SKM-1 treated with dmso at 0.1 percent for 144 hours (cell line): Measurements from ENCODE around the gene SUFU.

Experiments
- DNase-seq: peaks from one replicate; lab custom pipeline; 2025; ENCODE audit not compliant: unreplicated experiment; lab: John Stamatoyannopoulos, UW

Gene SUFU

GRCh38 chr10:102593074-102593803 is 89.5 kb downstream of the SUFU start:
- DNase-seq: no peak

- no peak for DNase-seq
Observed at GRCh38 chr10:102593804-102594079, 90.0 kb downstream of the SUFU start.

GRCh38 chr10:102595293-102595692 is 91.5 kb downstream of the SUFU start:
- no peak for DNase-seq

- no peak for DNase-seq
Observed at GRCh38 chr10:102595897-102596296, 92.1 kb downstream of the SUFU start.

- DNase-seq: peak; percentile 62
Observed at GRCh38 chr10:102596506-102596971, 92.8 kb downstream of the SUFU start.

GRCh38 chr10:102597131-102597991 is 93.6 kb downstream of the SUFU start:
- DNase-seq: no peak

- DNase-seq: no peak
Observed at GRCh38 chr10:102598243-102598642, 94.5 kb downstream of the SUFU start.

GRCh38 chr10:102599565-102600327 is 96.0 kb downstream of the SUFU start:
- DNase-seq: peak; percentile 78

- no peak for DNase-seq
Observed at GRCh38 chr10:102600816-102601215, 97.0 kb downstream of the SUFU start.

GRCh38 chr10:102601639-102602038 is 97.9 kb downstream of the SUFU start:
- DNase-seq: no peak

GRCh38 chr10:102602272-102603045 is 98.7 kb downstream of the SUFU start:
- no peak for DNase-seq

GRCh38 chr10:102603946-102604345 is 100.2 kb downstream of the SUFU start:
- peak; percentile 50 for DNase-seq

GRCh38 chr10:102604439-102604841 is 100.7 kb downstream of the SUFU start:
- no peak for DNase-seq

- DNase-seq: no peak
Observed at GRCh38 chr10:102605712-102606111, 101.9 kb downstream of the SUFU start.

GRCh38 chr10:102608487-102608886 is 104.7 kb downstream of the SUFU start:
- no peak for DNase-seq

GRCh38 chr10:102610441-102610887 is 106.7 kb downstream of the SUFU start:
- no peak for DNase-seq

- DNase-seq: no peak
Observed at GRCh38 chr10:102611514-102612087, 107.8 kb downstream of the SUFU start.

- DNase-seq: no peak
Observed at GRCh38 chr10:102612964-102613275, 109.1 kb downstream of the SUFU start.

GRCh38 chr10:102613286-102613685 is 109.5 kb downstream of the SUFU start:
- DNase-seq: no peak

- no peak for DNase-seq
Observed at GRCh38 chr10:102613785-102614184, 110.0 kb downstream of the SUFU start.

- no peak for DNase-seq
Observed at GRCh38 chr10:102614888-102615287, 111.1 kb downstream of the SUFU start.
